Activated CD4-positive, alpha-beta T cell treated with anti-CD3 and anti-CD28 coated beads, Interleukin-2, amount 50 U/mL, for 24 hours (primary cell): ENCODE results near the gene PLA2G4E.

Source experiments
- DNase-seq, 2 donors: peaks; one replicate each; pipeline ENCODE4 v3.0.0-alpha.2; 2020; ENCODE audit warnings: low read depth in 1 of 2, low spot score in 1 of 2

PLA2G4E gene

DNA sequence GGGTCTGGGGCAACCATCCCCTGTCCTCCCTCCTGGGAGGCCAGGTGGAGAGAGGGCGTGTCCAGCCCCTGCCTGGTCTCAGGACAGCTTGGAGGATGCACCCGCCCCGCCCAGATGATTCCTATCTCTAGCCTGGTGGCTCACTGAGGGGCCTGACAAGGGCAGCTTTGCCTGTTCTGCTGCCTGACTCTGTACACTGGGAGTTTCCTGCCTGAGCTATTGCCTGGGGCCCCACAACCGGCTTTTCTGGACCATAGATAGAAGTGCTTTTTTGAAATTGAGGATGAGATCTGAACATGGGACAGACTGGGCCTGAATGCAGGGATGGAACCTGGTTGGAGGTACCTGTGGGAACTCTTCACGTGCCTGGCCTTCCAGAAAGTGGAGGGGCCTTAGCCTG lies 751 bp upstream of the PLA2G4E start:
- no peak for DNase-seq

- no peak for DNase-seq
Measured at GRCh38 chr15:42018306-42019224, 2.3 kb downstream of the PLA2G4E start.

DNA sequence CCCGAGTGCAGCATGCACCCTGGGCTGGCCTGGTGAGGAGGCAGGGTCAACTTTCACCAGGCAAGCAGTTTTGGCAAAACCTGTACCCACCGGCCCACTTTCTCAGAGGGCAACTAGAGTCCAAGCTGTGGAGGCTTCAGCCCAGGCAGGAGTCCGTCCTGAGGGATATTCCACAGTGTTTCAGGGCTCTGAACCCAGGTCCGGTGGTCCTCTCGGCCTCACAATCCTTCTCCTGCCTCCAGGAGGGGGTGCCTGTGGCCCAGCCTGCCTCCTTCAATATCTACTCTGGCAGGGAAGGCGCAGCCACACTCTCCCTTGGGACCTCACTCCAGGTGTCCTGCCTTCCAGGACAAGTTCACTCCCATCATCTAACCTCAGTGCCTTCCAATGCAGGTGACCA lies 3.9 kb downstream of the PLA2G4E start:
- no peak for DNase-seq

DNA sequence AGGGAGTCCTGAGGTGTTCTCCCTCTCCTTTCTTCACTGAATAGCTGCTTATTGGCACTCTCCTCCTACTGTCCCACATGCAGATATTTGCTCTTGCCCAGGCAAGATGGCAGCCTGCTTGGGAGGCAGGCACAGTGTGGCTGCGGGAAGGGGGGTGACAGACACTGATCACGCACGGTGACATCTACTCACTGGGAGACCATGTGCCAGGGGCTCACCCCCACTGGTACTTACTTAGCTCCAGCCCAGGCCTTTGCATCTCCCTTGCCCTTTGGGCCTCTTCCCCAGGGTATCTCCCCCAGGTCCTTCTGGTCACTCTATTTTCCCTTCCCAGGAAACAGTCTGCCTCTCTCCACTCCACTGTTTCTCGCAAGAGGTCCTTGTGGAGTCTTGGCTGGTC lies 6.4 kb downstream of the PLA2G4E start:
- no peak for DNase-seq

- DNase-seq = no peak
Measured at GRCh38 chr15:42012928-42013482, 7.8 kb downstream of the PLA2G4E start.

DNA sequence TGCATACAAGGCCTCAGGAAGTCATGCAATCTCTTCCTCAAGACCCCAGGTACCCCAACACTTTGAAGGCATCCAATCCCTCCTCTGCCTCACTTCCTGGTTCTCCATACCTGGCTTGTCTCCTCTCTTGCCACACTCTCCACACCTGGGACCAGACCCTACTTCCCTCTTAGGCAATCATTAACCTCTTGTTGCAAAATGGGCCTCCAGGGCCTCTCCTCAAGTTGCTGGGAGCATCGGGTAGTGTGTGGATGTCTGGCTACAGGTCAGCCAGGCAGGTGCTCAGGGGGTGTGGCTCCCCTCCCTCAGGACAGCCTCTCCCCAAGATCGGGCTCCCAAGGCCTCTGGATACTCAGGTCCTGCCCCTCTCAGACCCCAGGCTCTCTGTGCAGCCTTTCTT lies 8.6 kb downstream of the PLA2G4E start:
- no peak for DNase-seq

DNA sequence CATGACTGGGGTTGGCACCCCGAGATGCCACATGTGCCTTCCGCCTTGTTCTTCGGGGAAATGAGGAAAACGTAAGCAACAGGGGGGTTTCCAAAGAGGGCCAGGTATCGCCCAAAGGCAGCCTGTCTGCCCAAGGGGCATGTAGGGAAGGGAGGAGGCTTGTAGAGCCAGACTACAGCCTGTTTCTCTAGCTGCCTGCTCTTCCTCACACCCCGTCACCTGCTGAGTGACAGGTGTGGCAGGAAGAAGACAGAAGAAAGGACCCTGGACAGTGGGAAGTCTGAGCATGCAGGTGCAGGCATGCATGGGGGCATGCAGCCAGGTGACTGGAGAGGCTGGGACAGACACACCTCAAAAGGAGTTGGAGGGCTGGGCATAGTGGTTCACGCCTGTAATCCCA lies 9.8 kb downstream of the PLA2G4E start:
- DNase-seq = no peak

- DNase-seq = peak in 1 of 2 donors; percentile 11
Measured at GRCh38 chr15:42010434-42010833, 10.4 kb downstream of the PLA2G4E start.

DNA sequence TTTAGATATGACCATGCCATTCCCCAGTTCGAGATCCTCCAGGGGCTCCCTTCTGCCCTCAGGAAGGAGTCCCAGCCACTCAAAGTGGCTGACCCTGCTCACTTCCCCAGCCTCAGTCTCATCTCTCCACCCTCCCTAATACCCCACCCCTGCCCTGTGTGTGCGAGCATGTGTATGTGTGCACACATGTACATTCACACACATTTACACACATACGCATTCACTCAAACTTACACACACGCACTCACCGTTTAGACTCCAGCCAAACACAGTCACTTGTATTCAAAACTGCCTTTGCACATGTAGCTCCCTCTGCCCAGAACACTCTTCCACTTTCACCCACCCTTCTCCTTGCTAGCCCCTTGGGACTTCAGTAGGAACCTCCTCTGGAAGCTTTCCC lies 11.4 kb downstream of the PLA2G4E start:
- DNase-seq = no peak

GRCh38 chr15:42009022-42009421 lies 11.8 kb downstream of the PLA2G4E start:
- DNase-seq = no peak

GRCh38 chr15:42007386-42007785 lies 13.5 kb downstream of the PLA2G4E start:
- DNase-seq = no peak

GRCh38 chr15:42002333-42002732 lies 18.5 kb downstream of the PLA2G4E start:
- DNase-seq = no peak

DNA sequence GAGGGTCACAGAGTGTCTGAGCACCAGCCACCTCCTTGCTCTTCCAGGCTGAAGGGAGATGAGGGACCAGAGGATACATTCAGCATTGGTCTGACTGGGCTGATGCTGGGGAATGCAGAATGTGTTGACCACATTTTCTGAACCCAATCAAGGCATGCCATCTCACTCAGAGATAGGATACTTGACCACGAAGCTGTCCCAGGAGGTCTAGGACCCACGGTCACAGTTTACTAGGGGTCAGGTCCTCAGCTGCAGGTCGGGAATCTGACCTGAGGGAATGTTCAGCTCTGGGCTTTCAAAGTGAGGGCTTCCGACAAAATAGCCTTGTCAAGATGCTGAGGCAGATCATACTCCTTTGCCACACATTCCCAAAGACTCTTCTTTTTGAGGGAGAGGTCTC lies 19.6 kb downstream of the PLA2G4E start:
- no peak for DNase-seq

DNA sequence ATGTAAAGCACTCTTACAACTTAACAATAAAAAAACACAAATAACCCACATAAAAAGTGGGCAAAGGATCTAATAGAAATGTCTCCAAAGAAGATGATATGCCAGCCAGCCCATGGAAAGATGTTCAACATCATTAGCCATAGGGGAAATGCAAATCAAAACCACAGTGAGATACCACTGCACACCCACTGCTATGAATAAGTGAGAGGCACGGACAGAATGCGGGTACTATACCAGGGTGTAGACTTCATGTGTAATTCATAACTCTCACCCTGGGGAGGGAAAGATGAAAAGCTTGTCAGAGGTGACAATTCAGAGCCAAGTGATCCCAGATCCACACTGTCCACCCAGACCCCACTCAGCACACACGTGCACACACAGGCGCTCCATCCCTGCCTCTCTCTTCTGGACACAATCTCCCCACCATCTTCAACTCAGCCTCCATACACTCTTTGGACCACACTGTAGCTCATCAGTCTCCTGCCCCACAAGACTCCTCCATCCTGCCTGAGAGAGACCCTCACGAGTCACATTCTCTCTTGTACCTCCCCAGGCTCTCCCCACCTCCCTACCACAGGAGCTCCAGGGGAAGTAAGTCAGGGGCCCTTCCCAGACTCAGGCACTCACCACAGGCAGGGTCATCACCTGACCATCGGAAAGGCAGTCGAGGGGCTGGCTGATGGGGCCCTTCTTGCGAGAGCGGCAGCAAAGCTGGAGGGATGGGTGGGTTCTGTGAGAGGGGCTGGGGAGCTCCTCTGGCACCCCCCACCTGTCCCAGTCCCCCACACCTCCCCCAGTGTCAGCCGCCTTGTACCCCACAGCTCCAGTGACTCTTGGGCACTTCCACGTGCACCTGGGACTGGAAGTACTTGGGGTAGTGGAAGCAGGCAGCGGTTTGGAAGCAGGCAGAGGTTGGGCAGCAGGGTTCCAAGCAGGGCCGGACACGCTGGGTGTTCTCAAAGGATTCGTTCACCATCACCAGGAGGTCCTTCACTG lies 21.3 kb downstream of the PLA2G4E start:
- DNase-seq = no peak

DNA sequence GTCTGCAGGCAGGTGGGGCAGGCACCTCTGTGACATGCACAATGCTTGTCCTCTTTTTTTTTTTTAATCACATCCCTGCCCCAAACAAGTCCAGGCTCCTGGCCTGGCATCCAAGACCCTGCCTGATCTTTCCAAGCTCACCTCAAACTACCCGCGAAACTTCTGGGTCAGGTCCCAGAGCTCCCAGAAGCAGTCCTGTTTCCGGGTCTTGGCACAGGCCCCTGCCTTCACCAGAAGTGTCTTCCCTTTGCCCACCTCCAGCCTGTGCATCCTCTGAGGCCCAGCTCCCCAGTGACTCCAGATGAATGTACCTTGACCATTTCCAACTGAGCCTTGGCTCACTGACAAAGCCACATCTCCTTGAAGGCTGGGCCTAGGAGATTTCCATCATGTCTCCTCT lies 23.0 kb downstream of the PLA2G4E start:
- no peak for DNase-seq

DNA sequence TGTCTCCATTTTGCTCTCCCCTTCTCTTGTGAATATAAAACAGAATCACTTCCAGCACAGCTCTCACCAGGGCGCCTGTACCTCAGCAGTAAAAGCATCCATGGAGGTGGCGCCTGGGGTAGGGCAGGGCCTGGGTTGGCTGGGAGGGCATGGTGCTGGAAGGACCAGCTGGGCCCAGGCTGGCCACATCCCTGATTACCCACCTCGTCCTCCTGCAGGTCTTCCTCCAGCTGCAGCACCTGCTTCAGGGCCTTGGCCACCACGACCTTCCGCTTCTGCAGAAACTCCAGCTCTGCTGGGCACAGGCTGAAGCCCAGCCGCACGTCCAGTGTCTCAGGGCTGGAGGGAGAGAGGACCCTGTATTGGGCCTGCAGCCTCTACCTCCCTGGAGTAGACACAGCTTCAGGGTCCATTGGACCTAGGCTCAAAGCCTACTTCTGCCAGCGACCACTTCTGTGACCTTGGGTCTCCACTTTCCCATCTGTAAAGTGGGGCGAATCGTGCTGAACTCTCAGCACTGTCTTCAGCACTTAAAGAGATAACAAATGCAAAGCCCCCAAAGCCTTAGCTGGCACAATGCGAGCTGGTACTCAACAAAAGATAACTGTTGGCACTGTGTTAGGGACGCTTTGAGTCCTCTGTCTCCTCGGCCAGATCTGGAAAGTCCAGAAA lies 23.8 kb downstream of the PLA2G4E start:
- no peak for DNase-seq

GRCh38 chr15:41996376-41996775 lies 24.5 kb downstream of the PLA2G4E start:
- no peak for DNase-seq

DNA sequence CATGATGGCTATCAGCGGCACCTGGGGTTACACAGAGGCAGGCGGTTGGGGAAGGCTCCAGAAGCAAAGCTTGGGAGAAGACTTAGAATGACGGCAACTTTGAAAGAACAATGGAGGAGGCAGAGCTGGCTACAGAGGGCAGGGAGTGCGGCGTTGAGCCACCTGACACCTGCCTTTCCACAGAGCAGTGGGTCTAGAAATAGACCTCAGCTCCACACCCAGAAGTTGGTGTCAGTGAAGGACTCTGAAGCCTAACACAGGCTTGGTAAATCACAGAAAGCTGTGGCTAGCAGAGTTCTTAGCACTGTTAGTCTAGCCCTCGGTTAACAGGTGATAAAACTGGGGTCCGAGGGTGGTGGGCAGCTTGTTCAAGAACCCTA lies 25.4 kb downstream of the PLA2G4E start:
- no peak for DNase-seq

DNA sequence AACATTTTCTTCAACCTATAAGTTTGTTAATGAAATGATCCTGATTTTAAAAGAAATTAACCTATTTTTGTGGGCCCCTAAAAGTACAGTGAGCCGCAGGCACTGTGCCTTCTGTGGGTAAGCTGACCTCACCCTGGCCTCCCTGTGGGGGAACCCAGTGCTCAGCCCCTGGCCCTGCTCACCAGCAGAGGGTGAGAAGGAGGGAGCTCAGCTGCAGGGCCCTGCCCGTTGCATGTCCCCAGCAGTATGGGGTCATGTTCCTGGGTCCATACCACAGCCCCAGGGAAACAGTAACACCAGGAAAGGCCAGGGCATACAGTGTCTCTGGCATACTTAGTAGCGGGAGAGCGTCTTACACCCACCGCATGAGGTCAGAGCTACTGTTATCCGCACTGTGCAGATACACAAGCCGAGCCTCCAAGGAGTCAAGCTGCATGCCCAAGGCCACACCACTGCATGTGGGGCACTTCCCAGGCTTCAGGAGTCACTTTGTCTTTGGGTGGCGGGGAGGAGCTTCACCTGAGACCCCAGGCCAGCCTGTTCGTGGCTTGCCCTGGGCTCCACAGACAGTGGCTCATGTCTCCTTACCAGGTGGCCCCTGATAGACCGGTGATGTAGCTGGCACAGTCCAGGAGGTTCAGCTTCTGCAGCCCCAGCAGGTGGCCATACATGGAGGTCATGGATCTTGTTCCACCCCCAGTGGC lies 25.9 kb downstream of the PLA2G4E start:
- DNase-seq = no peak

GRCh38 chr15:41994171-41994650 lies 26.6 kb downstream of the PLA2G4E start:
- no peak for DNase-seq
